Activated CD4-positive, alpha-beta T cell treated with anti-CD3 and anti-CD28 coated beads, Interleukin-2, amount 10 ng/mL, durations not matched to agents 24 days and 14 days (primary cell): ENCODE data around the gene EXOC7. TPM values are rescaled to one million over a fixed set of nuclear protein-coding genes. Genes with fewer than 3 reads are reported as not detected.

ENCODE experiments used
- DNase-seq: peaks from one replicate; pipeline ENCODE4 v3.0.0; 2022
- H3K27ac Mint-ChIP-seq: one replicate; pipeline ENCODE4 v1.8.0; 2022; ENCODE audit warnings: mild to moderate bottlenecking, mixed read lengths
- H3K27me3 Mint-ChIP-seq: one replicate; pipeline ENCODE4 v1.8.0; 2022; ENCODE audit warnings: mixed read lengths
- H3K36me3 Mint-ChIP-seq: one replicate; pipeline ENCODE4 v1.8.0; 2022; ENCODE audit warnings: low read depth, mild to moderate bottlenecking, mixed read lengths
- H3K4me1 Mint-ChIP-seq: one replicate; pipeline ENCODE4 v1.8.0; 2021; ENCODE audit warnings: mixed read lengths
- H3K4me3 Mint-ChIP-seq: one replicate; pipeline ENCODE4 v1.8.0; 2022; ENCODE audit warnings: mild to moderate bottlenecking, moderate library complexity, mixed read lengths
- H3K9me3 Mint-ChIP-seq: one replicate; pipeline ENCODE4 v1.8.0; 2021; ENCODE audit warnings: mixed read lengths
- intact Hi-C: fragments of 100-400 bp; cut with micrococcal nuclease; formaldehyde crosslinking; loops from one replicate; pipeline ENCODE4 v1.15.1; 2023
- total RNA-seq: library from RNA; stranded (reverse); gene quantifications from 2 replicates; pipeline ENCODE4 v1.2.3, GENCODE V29; 2022

Gene EXOC7
- total RNA-seq, 1 donor from 2014 or later = 104 TPM

DNA sequence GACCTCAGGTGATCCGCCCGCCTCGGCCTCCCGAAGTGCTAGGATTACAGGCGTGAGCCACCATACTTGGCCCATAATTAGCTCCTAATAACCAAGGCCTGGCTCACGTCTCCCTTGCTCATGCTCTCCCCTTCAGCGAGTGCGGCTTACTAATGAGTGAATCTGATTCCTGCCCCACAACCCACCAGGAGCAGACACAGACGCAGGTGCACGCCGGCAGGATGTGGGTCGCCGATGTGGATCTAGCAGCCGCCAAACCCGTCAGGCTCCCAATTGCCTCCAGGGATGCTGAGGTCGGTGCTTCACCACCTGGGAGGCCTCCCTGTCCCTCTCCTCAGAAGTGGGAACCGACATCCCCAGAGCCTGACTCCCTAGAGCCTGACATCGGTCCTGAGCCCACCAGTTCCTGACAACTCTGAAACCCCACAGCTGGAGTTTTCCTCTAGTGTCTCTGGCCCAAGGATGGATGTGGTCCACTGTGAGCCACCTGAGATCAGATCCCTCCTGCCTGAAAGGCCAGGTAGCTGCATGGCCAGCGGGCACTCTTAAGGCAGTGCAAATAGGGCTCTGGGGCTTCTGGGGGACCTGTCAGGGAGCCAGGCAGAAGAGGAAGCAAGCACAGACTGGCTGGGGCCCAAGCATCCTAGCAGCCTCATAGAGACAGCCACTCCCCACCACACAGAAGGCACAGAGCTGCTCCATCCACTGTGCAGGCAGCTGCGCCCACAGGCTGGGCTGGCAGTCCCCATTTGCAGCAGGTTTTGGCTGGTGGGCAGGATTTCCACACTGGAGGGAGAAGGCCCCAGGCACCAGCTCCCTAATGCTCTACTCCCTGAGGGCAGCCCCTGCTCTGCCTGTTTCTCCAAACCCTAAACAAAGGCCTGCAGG is 10.8 kb downstream of the EXOC7 start:
- Mint-ChIP-seq H3K36me3 (peaks cover 45% of the 10 kb centered on the region), H3K27me3 (no peaks in the 10 kb centered on the region), H3K27ac (no peak overlapping the region), H3K4me3 (no peak overlapping the region), H3K9me3 (no peaks in the 10 kb centered on the region), H3K4me1 (peaks cover 3% of the 10 kb centered on the region)
- intact Hi-C loops = no loop called here
- no peak for DNase-seq

DNA sequence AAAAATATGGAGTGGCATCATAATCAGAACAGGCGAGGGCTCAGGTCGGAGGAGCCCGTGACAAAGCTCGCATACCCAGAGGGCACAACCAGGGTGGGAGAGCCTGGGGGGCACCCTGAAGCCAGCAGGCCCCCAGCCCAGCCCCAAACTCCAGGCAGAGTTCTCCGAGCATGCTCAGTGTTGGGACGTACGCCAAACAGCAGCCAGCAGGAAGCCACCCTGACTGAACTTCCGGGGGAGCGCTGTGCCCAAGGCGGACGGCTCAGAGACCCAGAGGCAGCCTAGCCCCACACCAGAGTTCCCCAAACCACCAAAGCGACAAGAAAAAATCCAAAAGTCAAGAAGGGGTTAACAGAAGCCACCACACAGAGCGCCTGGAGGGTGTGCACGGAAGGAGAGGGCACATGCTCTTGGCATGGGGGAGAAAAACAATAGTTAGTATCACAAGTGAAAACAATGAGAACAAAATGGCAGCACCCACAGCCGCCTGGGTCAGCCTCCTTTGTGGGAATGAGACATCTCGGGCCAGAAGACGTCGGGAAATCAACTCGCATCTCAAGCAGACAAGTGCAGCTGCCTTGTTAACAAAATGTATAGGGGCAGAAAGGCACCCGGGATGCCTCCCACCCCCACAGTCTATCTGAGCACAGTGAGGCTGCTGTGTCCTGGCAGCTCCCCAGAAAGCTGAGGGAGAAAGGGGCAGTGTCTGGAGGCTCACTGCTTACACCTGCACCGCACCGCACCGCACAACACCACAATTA is 11.9 kb downstream of the EXOC7 start:
- intact Hi-C loops = no loop called here
- peaks cover 39% of the 10 kb centered on the region for H3K36me3 Mint-ChIP-seq
- H3K4me1 Mint-ChIP-seq = peaks cover 3% of the 10 kb centered on the region
- H3K4me3 Mint-ChIP-seq = peak overlapping the region; percentile 72
- H3K9me3 Mint-ChIP-seq = no peaks in the 10 kb centered on the region
- no peaks in the 10 kb centered on the region for H3K27me3 Mint-ChIP-seq
- H3K27ac Mint-ChIP-seq = peak overlapping the region; percentile 93
- DNase-seq = no peak

DNA sequence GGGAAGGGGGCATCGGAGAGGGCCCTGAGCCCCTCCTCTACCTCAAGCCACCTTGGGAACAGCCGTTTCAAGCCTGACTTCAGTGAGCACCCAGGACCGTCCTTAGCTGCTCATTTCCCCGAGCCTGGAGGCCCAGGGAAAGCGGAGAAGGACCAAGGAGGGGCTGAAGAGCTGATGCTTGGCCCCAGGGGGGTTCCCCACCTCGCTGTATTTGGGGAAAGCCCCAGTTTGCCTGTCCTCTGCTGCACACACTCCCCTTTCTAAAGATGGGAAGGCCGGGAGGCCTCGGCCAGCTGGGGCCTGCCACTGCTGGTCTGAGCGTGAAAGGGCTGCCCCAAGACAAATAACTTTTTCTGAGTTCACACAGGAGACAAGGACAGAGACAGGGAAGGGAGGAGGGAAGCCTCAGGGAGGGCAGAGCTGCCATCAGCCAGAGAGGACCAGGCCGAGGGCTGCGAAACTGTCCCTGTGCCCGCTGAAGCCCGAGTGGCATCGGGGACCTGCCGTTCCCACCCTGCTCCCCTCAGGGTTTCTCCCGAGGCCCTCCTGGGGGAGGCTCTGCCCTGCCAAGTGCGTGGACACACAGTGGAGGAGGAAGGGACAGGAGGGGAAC is 13.0 kb downstream of the EXOC7 start:
- no peak overlapping the region for H3K4me3 Mint-ChIP-seq
- H3K4me1 Mint-ChIP-seq = peaks cover 3% of the 10 kb centered on the region
- DNase-seq = no peak
- peaks cover 42% of the 10 kb centered on the region for H3K36me3 Mint-ChIP-seq
- intact Hi-C loops = no loop called here
- H3K9me3 Mint-ChIP-seq = no peaks in the 10 kb centered on the region
- H3K27me3 Mint-ChIP-seq = no peaks in the 10 kb centered on the region
- peak overlapping the region; percentile 93 for H3K27ac Mint-ChIP-seq

DNA sequence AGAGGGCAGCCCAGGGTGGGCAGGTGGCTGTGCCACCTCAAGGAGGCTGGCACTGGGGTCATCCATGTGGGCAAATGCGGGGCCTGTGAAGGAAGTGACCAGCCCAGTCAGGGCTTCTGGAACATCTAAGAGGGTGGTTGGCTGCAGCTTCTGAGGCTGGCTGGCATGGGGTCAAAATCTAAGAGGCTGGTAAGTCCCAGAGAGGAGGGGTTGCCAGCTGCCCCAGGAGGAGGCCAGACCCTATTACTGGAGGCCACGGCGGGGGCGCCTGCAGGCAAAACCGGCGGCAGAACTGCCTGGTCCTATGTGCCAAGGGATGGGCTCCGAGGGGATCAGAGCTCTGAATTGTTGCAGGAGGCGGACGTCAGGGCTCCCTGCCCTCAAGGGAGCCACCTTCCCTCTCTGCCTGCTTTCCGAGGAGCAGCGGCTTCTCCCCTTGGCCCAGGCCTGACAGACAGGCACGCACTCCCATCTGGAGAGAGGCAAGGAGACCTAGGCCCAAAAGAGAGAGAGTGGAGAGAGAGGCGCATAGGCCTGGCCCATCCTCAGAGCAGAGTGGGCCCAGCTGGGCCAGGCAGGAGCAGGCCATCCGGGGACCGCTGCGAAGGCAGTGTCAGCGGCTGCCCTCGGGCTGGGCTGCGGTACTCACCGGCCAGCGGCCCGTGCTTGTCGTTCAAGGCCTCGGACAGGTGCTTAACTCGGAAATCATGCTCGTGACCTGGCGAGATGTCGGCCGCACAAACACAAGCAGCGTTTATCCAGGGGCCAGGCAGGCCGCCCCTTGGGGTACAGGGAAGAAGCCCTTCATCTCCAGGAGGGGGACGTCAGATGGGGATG is 13.7 kb downstream of the EXOC7 start:
- H3K9me3 Mint-ChIP-seq = no peaks in the 10 kb centered on the region
- no peak for DNase-seq
- H3K4me1 Mint-ChIP-seq = peaks cover 3% of the 10 kb centered on the region
- peaks cover 42% of the 10 kb centered on the region for H3K36me3 Mint-ChIP-seq
- H3K4me3 Mint-ChIP-seq = no peak overlapping the region
- intact Hi-C loops = no loop called here
- H3K27me3 Mint-ChIP-seq = no peaks in the 10 kb centered on the region
- H3K27ac Mint-ChIP-seq = no peak overlapping the region

DNA sequence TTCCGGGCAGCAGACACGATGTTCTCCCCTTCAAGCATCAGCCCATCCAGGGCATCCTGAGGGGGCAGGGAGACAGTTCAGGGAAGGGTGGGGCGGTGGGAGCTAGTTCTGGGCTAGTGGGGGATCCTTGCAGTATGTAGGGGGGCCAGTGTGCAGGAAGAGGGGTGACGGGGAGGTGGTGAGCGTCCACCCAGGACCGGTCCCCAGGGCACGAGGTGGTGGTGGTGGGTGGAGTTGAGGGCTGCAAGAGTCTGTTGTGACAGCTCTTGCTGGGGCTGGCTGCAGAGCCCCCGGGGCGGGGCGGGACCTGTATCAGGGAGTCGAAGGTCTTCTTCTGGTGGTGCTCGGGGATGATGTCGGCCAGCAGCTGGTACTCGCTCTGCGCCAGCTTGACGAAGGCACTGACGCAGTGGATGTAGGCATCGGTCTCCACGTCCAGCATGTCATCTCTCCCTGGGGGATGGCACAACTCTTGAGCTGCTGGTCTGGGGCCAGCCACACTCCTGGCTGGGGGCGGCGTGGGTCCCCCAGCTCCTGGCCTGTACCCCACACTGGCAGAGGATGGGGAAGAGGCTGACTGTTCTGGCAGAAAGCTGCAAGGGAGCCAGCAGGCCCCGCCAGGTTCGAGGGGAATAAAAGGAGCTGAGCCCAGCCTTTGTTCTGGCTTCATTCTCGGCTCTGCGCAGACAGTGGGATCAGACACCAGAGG is 14.6 kb downstream of the EXOC7 start:
- Mint-ChIP-seq H3K27me3 (no peaks in the 10 kb centered on the region), H3K4me1 (peaks cover 3% of the 10 kb centered on the region), H3K9me3 (no peaks in the 10 kb centered on the region), H3K4me3 (no peak overlapping the region), H3K36me3 (peaks cover 41% of the 10 kb centered on the region), H3K27ac (no peak overlapping the region)
- intact Hi-C loops = no loop called here
- no peak for DNase-seq

DNA sequence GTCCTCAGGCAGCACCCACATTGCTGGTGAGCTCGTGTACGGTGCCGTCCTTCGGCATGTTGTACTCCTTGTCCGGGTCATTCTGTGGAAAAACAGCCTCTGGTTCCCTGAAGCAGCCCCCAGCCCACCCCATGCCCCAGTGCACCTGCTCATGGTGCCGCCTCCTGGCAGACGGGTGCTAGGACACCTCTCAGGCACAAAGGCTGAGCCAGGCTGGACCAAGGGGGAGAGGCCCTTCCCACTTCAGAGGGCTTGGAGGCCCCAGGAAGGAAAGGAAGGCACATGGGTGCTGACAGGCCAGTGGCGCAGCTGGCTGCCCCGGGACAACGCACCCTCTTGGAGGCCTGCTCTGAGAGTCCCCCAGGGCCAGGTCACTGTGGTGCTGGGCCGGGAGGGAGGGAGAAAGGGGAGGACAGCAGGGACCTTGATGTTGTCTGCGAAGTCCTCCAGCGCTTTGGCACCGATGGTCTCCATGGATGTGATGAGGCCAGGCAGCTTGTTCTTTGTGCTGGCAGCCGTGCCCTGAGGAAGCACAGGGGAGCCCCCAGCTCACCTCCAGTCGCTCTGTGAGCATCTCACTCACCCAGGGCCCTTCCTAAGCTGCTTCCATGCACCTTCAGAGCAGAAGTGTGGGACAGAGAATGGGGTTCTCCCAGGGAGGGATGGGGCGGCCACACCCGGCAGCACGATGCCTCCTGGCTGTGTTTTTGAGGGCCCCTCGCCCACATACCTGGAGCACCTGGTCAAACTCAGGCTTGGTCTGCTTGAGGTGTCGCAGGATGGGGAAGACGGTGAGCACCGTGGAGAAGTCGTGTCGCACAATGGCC is 15.3 kb downstream of the EXOC7 start:
- Mint-ChIP-seq H3K4me1 (peaks cover 3% of the 10 kb centered on the region), H3K27me3 (no peaks in the 10 kb centered on the region), H3K9me3 (no peaks in the 10 kb centered on the region), H3K27ac (no peak overlapping the region), H3K4me3 (no peak overlapping the region), H3K36me3 (peaks cover 41% of the 10 kb centered on the region)
- DNase-seq = no peak
- intact Hi-C loops = no loop called here

DNA sequence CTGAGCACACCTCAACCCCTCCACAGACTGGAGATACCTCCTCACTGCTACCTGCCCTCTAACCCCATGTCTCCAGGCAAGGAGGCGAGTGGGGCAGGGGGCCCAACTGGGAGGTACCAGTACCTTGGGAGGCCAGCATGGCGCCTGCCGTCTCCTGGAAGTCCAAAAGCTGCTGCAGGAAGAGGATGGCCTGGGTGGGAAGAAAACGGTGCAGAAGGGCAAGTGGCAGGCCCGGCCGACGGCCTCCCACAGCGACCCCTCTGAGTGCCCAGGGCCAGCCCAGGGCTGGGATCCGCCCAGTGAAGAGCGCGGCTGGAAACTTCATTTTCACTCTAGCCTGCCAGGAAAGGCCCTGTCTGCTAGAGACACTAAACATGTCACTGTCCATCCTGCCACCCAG is 16.1 kb downstream of the EXOC7 start:
- Mint-ChIP-seq H3K4me1 (peaks cover 3% of the 10 kb centered on the region), H3K27ac (no peak overlapping the region), H3K36me3 (peaks cover 41% of the 10 kb centered on the region), H3K9me3 (no peaks in the 10 kb centered on the region), H3K4me3 (no peak overlapping the region), H3K27me3 (no peaks in the 10 kb centered on the region)
- intact Hi-C loops = no loop called here
- DNase-seq = no peak

DNA sequence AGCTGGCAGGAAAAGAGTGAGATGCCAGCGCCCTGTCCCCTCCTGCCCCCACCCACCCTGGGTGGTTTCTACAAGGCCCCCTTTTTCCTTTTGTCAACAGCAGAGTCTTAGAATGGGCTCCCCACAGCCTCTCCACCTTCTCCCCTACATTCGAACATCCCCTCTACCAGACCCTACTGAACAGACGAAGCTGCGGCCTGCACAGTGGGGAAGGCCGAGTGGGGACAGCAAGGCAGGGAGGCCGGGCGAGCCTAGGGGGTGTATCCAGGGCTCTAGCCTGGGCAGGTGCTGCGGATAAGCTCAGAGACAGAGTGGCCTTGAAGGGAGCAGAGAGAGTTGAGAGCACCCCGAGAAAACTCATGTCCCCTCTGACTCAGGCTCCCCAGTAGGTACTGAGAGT is 17.2 kb downstream of the EXOC7 start:
- Mint-ChIP-seq H3K27me3 (no peaks in the 10 kb centered on the region), H3K4me1 (no peaks in the 10 kb centered on the region), H3K9me3 (no peaks in the 10 kb centered on the region)

DNA sequence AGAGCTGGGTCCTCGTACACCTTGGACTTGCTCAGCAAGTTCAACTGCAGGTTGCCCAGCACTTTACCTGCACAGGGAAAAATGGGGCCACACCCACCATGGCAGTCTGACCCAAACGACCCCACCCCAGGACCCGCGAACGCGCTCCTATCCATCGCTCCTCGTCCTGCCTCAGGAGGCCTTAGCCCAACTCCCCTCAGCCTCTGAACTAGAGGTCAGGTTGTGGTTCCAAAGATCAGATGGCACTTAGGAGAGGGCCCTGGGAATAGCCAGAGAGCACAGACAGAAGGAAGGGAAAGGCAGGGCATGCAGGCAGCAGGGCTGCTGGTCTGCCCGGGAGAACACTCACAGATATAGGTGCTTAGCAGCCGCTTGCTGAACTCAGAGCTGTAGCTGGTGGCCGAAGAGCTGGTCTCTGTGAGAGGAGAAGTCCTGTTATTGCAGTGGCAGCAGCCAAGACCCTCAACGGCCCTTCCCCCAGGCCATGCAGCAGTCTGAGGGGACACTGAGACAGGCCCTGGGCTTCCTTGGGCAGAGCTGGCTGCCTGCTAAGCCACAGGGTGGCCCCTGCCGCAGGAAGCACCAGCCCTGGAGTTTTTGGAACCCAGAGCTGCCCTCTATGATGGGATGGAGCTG is 17.7 kb downstream of the EXOC7 start:
- DNase-seq = no peak
- Mint-ChIP-seq H3K27me3 (no peaks in the 10 kb centered on the region), H3K4me3 (no peak overlapping the region), H3K9me3 (no peaks in the 10 kb centered on the region), H3K36me3 (peaks cover 36% of the 10 kb centered on the region), H3K27ac (no peak overlapping the region), H3K4me1 (no peaks in the 10 kb centered on the region)
- intact Hi-C loops = no loop called here

More for the DNA sequence above, 17.2 kb downstream of the EXOC7 start:
- H3K4me3 Mint-ChIP-seq = no peak overlapping the region
- DNase-seq = no peak
- intact Hi-C loops = no loop called here
- peaks cover 39% of the 10 kb centered on the region for H3K36me3 Mint-ChIP-seq
- no peak overlapping the region for H3K27ac Mint-ChIP-seq

DNA sequence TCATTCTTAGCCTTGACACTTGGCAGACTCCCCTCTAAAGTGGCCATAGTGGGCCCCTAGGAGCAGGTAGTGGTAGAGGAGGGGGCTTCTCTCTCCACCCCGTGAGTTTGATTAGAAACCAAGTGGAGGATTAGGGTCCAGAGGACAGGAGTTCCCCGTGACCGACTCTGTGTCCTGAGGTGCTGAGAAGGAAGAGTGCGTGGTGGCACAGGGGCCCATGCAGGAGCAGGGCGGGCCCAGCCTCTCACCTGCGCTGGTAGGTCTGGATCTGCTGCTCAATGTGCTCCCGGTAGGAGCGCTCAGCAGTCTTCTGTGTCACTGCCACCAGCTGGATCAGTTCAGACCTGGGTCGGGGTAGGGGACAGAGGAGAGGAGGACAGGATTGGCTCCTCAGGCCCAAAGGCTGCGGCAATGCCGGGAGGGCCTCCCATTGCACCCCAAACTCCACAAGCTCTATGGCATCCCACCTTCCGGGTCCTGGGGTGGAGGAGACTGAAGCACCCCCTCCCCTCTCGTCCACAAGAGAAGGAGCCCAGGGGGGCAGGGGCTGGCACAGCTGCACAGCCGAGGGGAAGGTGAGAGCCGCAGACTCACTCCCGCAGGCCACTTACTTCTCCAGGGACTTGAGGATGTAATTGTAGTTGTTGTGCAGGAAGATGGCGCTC is 18.4 kb downstream of the EXOC7 start:
- Mint-ChIP-seq H3K4me1 (no peaks in the 10 kb centered on the region), H3K27me3 (no peaks in the 10 kb centered on the region), H3K9me3 (no peaks in the 10 kb centered on the region), H3K27ac (no peak overlapping the region), H3K36me3 (peaks cover 36% of the 10 kb centered on the region), H3K4me3 (no peak overlapping the region)
- DNase-seq = no peak
- intact Hi-C loops = no loop called here

DNA sequence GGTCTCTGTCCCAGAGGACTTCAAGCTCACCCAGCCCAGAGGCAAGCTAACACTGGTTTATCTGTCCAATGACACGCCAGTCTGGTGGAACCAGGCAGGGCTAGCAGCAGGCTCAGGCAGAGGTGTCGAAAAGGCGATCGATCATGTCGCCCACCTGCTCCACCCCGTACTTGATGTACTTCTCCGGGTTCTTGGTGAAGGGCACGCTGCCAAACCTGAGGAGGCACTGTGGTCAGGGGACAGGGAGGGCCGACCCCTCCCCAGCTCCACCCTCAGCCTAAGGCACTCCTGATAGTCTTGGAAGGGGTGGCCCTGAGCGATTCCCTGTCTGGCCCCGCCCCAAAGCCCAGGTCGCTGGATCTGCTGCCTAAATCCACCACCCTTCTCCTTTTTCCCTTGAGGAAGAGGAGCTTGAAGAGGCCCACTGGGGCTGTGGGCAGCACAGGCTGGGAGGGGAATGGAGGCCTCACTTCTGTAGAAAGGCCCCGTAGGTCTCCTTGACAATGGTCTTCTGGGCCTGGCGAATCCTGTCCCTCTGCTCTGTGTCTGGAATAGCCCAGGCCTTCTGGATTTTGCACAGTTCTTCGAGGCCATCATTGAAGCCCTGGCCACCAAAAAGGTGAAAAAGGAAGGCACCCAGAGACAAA is 19.9 kb downstream of the EXOC7 start:
- no peak overlapping the region for H3K4me3 Mint-ChIP-seq
- H3K4me1 Mint-ChIP-seq = peaks cover 1% of the 10 kb centered on the region
- intact Hi-C loops = no loop called here
- no peak overlapping the region for H3K27ac Mint-ChIP-seq
- peaks cover 10% of the 10 kb centered on the region for H3K27me3 Mint-ChIP-seq
- H3K36me3 Mint-ChIP-seq = peaks cover 26% of the 10 kb centered on the region
- no peaks in the 10 kb centered on the region for H3K9me3 Mint-ChIP-seq
- DNase-seq = no peak
